ENCODE data around the gene IL25. TPM values are rescaled to one million over a fixed set of nuclear protein-coding genes. Genes with fewer than 3 reads are reported as not detected.

Gene IL25
- polyA plus RNA-seq, 1 donor (not counting 4 experiments of a cell fraction or from before 2014, with no cell fraction given): not detected

DNA sequence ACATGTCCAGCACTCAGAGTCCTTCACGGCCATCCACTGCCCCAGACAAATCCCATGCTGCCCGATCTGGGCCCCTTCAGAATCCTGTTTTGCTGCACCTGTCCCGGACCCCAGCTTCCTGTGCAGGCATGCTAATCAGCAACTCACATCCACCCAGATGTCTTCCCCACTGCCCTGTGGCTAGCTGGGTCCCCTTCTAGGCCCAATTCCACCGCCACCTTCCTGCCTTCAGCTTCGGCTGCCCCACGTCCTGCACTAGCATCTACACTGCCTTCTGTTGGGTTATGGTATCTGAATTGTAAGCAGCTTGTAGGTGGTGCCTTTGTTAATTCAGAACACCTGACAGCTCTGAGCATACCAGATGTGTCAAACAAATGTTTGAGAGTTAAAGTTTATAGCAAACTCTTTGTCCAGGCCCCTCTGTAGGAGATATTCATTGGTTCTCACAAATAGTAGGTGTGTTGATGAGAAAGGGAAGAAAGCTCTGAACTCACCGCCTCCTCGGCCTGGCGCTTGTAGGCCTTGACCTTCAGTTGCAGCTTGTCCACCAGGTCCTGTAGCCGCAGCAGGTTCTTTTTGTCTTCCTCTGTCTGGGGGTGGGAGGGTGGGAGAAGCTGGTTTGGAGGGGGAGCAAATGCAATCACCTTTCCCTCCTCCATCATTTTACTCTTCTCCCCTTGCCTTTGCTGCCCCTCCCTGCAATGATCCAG, 10.3 kb downstream of the IL25 start:
- no peak for DNase-seq (ENCODE audit: low read depth, low spot score)
- no peak overlapping the region for H2AFZ ChIP-seq (ENCODE audit: control insufficient read depth, low read length)
- no peaks in the 10 kb centered on the region for H3K9me3 ChIP-seq (ENCODE audit: control insufficient read depth, low read depth, low read length)
- TF ChIP-seq EZH2 (IDR thresholded peaks at IDR 0.05; ENCODE audit: low read length): no peak
- TF ChIP-seq, protein P1, sequence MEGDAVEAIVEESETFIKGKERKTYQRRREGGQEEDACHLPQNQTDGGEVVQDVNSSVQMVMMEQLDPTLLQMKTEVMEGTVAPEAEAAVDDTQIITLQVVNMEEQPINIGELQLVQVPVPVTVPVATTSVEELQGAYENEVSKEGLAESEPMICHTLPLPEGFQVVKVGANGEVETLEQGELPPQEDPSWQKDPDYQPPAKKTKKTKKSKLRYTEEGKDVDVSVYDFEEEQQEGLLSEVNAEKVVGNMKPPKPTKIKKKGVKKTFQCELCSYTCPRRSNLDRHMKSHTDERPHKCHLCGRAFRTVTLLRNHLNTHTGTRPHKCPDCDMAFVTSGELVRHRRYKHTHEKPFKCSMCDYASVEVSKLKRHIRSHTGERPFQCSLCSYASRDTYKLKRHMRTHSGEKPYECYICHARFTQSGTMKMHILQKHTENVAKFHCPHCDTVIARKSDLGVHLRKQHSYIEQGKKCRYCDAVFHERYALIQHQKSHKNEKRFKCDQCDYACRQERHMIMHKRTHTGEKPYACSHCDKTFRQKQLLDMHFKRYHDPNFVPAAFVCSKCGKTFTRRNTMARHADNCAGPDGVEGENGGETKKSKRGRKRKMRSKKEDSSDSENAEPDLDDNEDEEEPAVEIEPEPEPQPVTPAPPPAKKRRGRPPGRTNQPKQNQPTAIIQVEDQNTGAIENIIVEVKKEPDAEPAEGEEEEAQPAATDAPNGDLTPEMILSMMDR (optimal IDR thresholded peaks at IDR 0.05 in 1 of 3, IDR thresholded peaks at IDR 0.05 in 1 of 3, conservative IDR thresholded peaks at IDR 0.05 in 1 of 3; ENCODE audit: extremely low read depth in 1 of 3, insufficient read depth in 2 of 3, low read length in 3 of 3): no peak
- H3K27me3 ChIP-seq (ENCODE audit: control insufficient read depth, extremely low read depth, insufficient read depth, low read length): peaks cover 7% of the 10 kb centered on the region
- H4K20me1 ChIP-seq (ENCODE audit: control insufficient read depth, extremely low read depth, insufficient read depth, low read length): no peaks in the 10 kb centered on the region
- no peak overlapping the region for H3K4me3 ChIP-seq (ENCODE audit: control insufficient read depth in 2 of 3, extremely low read depth in 1 of 3, insufficient read depth in 2 of 3, low read depth in 1 of 3, low read length in 3 of 3)
- H3K27ac ChIP-seq (ENCODE audit: control insufficient read depth, insufficient read depth, low read length): no peak overlapping the region
- no peaks in the 10 kb centered on the region for H3K4me1 ChIP-seq (ENCODE audit: control insufficient read depth, extremely low read depth, insufficient read depth, low read length)
- no peak overlapping the region for H3K9ac ChIP-seq (ENCODE audit: control insufficient read depth, extremely low read depth, insufficient read depth, low read length)
- no peak overlapping the region for H3K4me2 ChIP-seq (ENCODE audit: control insufficient read depth, extremely low read depth, insufficient read depth, low read depth, low read length)
- H3K79me2 ChIP-seq (ENCODE audit: control insufficient read depth, insufficient read depth, low read length): no peaks in the 10 kb centered on the region
- no peaks in the 10 kb centered on the region for H3K9me1 ChIP-seq (ENCODE audit: control insufficient read depth, extremely low read depth, insufficient read depth, low read length)
- no peaks in the 10 kb centered on the region for H3K36me3 ChIP-seq (ENCODE audit: control insufficient read depth in 2 of 2, extremely low read depth in 1 of 2, insufficient read depth in 2 of 2, low read length in 2 of 2)
- FAIRE-seq: no peak
- dilution Hi-C loops (cut with MboI; ENCODE audit: extremely low pct_ligation_motif_present, low sequenced_read_pairs): no loop called here

DNA sequence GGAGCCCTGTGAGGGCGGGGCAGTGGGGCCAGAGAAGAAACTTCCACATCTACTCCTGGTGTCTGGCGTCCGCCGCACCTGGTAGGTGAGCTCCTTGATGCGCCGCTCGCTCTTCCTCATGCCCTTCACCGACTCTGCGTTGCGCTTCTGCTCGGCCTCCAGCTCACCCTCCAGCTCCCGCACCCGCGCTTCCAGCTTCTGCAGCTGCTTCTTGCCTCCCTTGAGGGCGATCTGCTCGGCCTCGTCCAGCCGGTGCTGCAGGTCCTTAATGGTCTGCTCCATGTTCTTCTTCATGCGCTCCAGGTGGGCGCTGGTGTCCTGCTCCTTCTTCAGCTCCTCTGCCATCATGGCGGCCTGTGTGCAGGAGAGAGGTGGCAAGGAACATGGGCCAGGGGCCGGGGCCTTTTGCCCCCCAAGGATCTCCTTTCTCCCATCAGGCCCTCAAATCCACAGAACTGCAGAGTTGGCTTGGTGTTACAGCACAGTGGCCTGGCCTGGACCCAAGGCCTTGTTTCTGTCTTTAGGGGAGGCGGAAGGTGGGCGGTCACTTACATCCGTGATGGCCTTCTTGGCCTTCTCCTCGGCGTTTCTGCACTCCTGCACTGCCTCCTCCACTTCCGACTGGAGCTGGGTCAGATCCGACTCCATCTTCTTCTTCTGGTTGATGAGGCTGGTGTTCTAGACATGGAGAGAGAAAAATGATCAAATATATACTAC, 11.9 kb downstream of the IL25 start:
- Histone ChIP-seq H3K9ac (ENCODE audit: control insufficient read depth, extremely low read depth, insufficient read depth, low read length) (no peak overlapping the region), H3K4me1 (ENCODE audit: control insufficient read depth, extremely low read depth, insufficient read depth, low read length) (no peaks in the 10 kb centered on the region), H3K27ac (ENCODE audit: control insufficient read depth, insufficient read depth, low read length) (no peak overlapping the region), H3K4me3 (ENCODE audit: control insufficient read depth in 2 of 3, extremely low read depth in 1 of 3, insufficient read depth in 2 of 3, low read depth in 1 of 3, low read length in 3 of 3) (no peak overlapping the region), H3K36me3 (ENCODE audit: control insufficient read depth in 2 of 2, extremely low read depth in 1 of 2, insufficient read depth in 2 of 2, low read length in 2 of 2) (no peaks in the 10 kb centered on the region), H4K20me1 (ENCODE audit: control insufficient read depth, extremely low read depth, insufficient read depth, low read length) (no peaks in the 10 kb centered on the region), H3K79me2 (ENCODE audit: control insufficient read depth, insufficient read depth, low read length) (no peaks in the 10 kb centered on the region), H3K9me3 (ENCODE audit: control insufficient read depth, low read depth, low read length) (no peaks in the 10 kb centered on the region), H2AFZ (ENCODE audit: control insufficient read depth, low read length) (no peak overlapping the region), H3K4me2 (ENCODE audit: control insufficient read depth, extremely low read depth, insufficient read depth, low read depth, low read length) (no peak overlapping the region), H3K9me1 (ENCODE audit: control insufficient read depth, extremely low read depth, insufficient read depth, low read length) (no peaks in the 10 kb centered on the region), H3K27me3 (ENCODE audit: control insufficient read depth, extremely low read depth, insufficient read depth, low read length) (peaks cover 7% of the 10 kb centered on the region)
- DNase-seq (ENCODE audit: low read depth, low spot score): no peak
- FAIRE-seq: no peak
- dilution Hi-C loops (cut with MboI; ENCODE audit: extremely low pct_ligation_motif_present, low sequenced_read_pairs): no loop called here
- TF ChIP-seq, protein P1 (optimal IDR thresholded peaks at IDR 0.05 in 1 of 3, IDR thresholded peaks at IDR 0.05 in 1 of 3, conservative IDR thresholded peaks at IDR 0.05 in 1 of 3; ENCODE audit: extremely low read depth in 1 of 3, insufficient read depth in 2 of 3, low read length in 3 of 3): no peak
- no peak for TF ChIP-seq EZH2 (IDR thresholded peaks at IDR 0.05; ENCODE audit: low read length)
